Neural crest cell (in vitro differentiated cells): ENCODE data around the gene TMEM91. TPM values are rescaled to one million over a fixed set of nuclear protein-coding genes. Genes with fewer than 3 reads are reported as not detected.

ENCODE experiments used
- DNase-seq: peaks from one replicate; pipeline ENCODE4 v3.0.0; 2021; ENCODE audit warnings: low read depth, mixed read lengths, low spot score
- H3K27ac Mint-ChIP-seq: one replicate; pipeline ENCODE4 v1.8.0; 2021; ENCODE audit warnings: mild to moderate bottlenecking, mixed read lengths; ENCODE audit not compliant: unreplicated experiment
- H3K27me3 Mint-ChIP-seq: 2 replicates; pipeline ENCODE4 v1.8.0; 2021; ENCODE audit warnings: low read depth, mild to moderate bottlenecking, mixed read lengths
- H3K36me3 Mint-ChIP-seq: 2 replicates; pipeline ENCODE4 v1.8.0; 2021; ENCODE audit warnings: low read depth, mild to moderate bottlenecking, mixed read lengths
- H3K4me1 Mint-ChIP-seq: 2 replicates; pipeline ENCODE4 v1.8.0; 2021; ENCODE audit warnings: mixed read lengths
- H3K4me3 Mint-ChIP-seq: one replicate; pipeline ENCODE4 v1.8.0; 2021; ENCODE audit warnings: mild to moderate bottlenecking, mixed read lengths
- H3K9me3 Mint-ChIP-seq: 2 replicates; pipeline ENCODE4 v1.8.0; 2021; ENCODE audit warnings: mixed read lengths
- CTCF ChIP-seq: fragments of 200-600 bp; sonication (generic); conservative IDR thresholded peaks from 2 replicates; pipeline ENCODE4 v1.5.0; 2021; ENCODE audit warnings: antibody characterized with exemption, mild to moderate bottlenecking
- total RNA-seq: library from RNA; stranded (reverse); gene quantifications from 2 replicates; pipeline ENCODE4 v1.2.1, GENCODE V29; 2021

TMEM91 gene
- total RNA-seq, 1 donor from 2014 or later: 6.6 TPM

GRCh38 chr19:41330481-41330880 lies 45.9 kb upstream of the TMEM91 start:
- no peak for DNase-seq
- Mint-ChIP-seq H3K36me3 (no peaks in the 10 kb centered on the region), H3K27me3 (peaks cover 24% of the 10 kb centered on the region), H3K4me3 (no peak overlapping the region), H3K27ac (no peak overlapping the region), H3K9me3 (no peaks in the 10 kb centered on the region), H3K4me1 (peaks cover 22% of the 10 kb centered on the region)
- no peak for TF ChIP-seq CTCF

GRCh38 chr19:41330946-41331678 lies 45.2 kb upstream of the TMEM91 start:
- no peaks in the 10 kb centered on the region for H3K36me3 Mint-ChIP-seq
- peaks cover 18% of the 10 kb centered on the region for H3K4me1 Mint-ChIP-seq
- H3K27ac Mint-ChIP-seq: no peak overlapping the region
- peaks cover 21% of the 10 kb centered on the region for H3K27me3 Mint-ChIP-seq
- TF ChIP-seq CTCF: no peak
- H3K9me3 Mint-ChIP-seq: no peaks in the 10 kb centered on the region
- no peak overlapping the region for H3K4me3 Mint-ChIP-seq
- no peak for DNase-seq

- no peaks in the 10 kb centered on the region for H3K9me3 Mint-ChIP-seq
- no peak overlapping the region for H3K4me3 Mint-ChIP-seq
- TF ChIP-seq CTCF: no peak
- no peaks in the 10 kb centered on the region for H3K36me3 Mint-ChIP-seq
- peaks cover 10% of the 10 kb centered on the region for H3K4me1 Mint-ChIP-seq
- no peak for DNase-seq
- no peak overlapping the region for H3K27ac Mint-ChIP-seq
- peaks cover 12% of the 10 kb centered on the region for H3K27me3 Mint-ChIP-seq
These were observed 44.3 kb upstream of the TMEM91 start for GRCh38 chr19:41332000-41332399.

GRCh38 chr19:41332468-41332867 lies 43.9 kb upstream of the TMEM91 start:
- Mint-ChIP-seq H3K36me3 (no peaks in the 10 kb centered on the region), H3K27ac (no peak overlapping the region), H3K27me3 (peaks cover 10% of the 10 kb centered on the region), H3K4me3 (no peak overlapping the region), H3K9me3 (no peaks in the 10 kb centered on the region), H3K4me1 (peaks cover 8% of the 10 kb centered on the region)
- no peak for TF ChIP-seq CTCF
- no peak for DNase-seq

GRCh38 chr19:41334793-41335192 lies 41.5 kb upstream of the TMEM91 start:
- Mint-ChIP-seq H3K27ac (no peak overlapping the region), H3K36me3 (no peaks in the 10 kb centered on the region), H3K4me3 (no peak overlapping the region), H3K4me1 (no peaks in the 10 kb centered on the region), H3K9me3 (no peaks in the 10 kb centered on the region), H3K27me3 (no peaks in the 10 kb centered on the region)
- no peak for DNase-seq
- TF ChIP-seq CTCF: no peak
